SU-DHL-6 (cell line): ENCODE measurements around the gene BDKRB2.

Experiments
- H2AFZ ChIP-seq: fragments of 200-600 bp; sonication (generic); 2 replicates; pipeline ENCODE4 v1.6.1; 2014; ENCODE audit warnings: low read depth, mild to moderate bottlenecking, moderate library complexity, mixed read lengths, antibody characterized with exemption, low read length; ENCODE audit not compliant: severe bottlenecking
- H3F3A ChIP-seq: fragments of 200-600 bp; shearing (Covaris generic); 2 replicates; pipeline ENCODE4 v1.6.0; 2016; ENCODE audit warnings: antibody characterized with exemption, mild to moderate bottlenecking; ENCODE audit not compliant: insufficient read depth
- H3K27ac ChIP-seq: fragments of 200-600 bp; sonication (generic); 2 replicates; pipeline ENCODE4 v1.5.1; 2016; ENCODE audit warnings: low read depth, mild to moderate bottlenecking, low read length, moderate library complexity, mixed read lengths
- H3K27me3 ChIP-seq: fragments of 200-600 bp; sonication (generic), shearing (Covaris generic); 2 replicates; pipeline ENCODE4 v1.6.0; 2014; ENCODE audit warnings: mild to moderate bottlenecking, low read length
- H3K36me3 ChIP-seq: fragments of 200-600 bp; sonication (generic); 2 replicates; pipeline ENCODE4 v1.6.1; 2014; ENCODE audit warnings: mild to moderate bottlenecking, low read length, mixed read lengths
- H3K4me2 ChIP-seq: fragments of 300-600, 200-600 bp; shearing (Covaris generic), sonication (generic); 2 replicates; pipeline ENCODE4 v1.6.0; 2014; ENCODE audit warnings: low read length, low read depth, mild to moderate bottlenecking; ENCODE audit not compliant: poor library complexity, severe bottlenecking
- H3K4me3 ChIP-seq: fragments of 200-600 bp; sonication (generic); 2 replicates; pipeline ENCODE4 v1.5.1; 2014; ENCODE audit warnings: antibody characterized with exemption, low read length, mild to moderate bottlenecking, mixed read lengths; ENCODE audit not compliant: insufficient read depth, poor library complexity, severe bottlenecking
- H3K79me2 ChIP-seq: fragments of 200-600 bp; sonication (generic); 2 replicates; pipeline ENCODE4 v1.6.1; 2014; ENCODE audit warnings: mild to moderate bottlenecking, low read length, moderate library complexity; ENCODE audit not compliant: insufficient read depth
- H3K9ac ChIP-seq: fragments of 200-600 bp; sonication (generic); 2 replicates; pipeline ENCODE4 v1.7.0; 2014; ENCODE audit warnings: mild to moderate bottlenecking, low read length
- H3K9me2 ChIP-seq: fragments of 200-600 bp; sonication (generic); replicated peaks from 2 replicates; pipeline ENCODE4 v1.6.1; 2014; ENCODE audit warnings: low read length; ENCODE audit not compliant: insufficient read depth
- H3K9me3 ChIP-seq: fragments of 200-600 bp; sonication (generic); 2 replicates; pipeline ENCODE4 v1.6.1; 2014; ENCODE audit warnings: low read length, mixed read lengths; ENCODE audit not compliant: insufficient read depth
- H4K20me1 ChIP-seq: fragments of 200-600 bp; sonication (generic); 2 replicates; pipeline ENCODE4 v1.6.1; 2014; ENCODE audit warnings: low read depth, mild to moderate bottlenecking, antibody characterized with exemption, low read length, moderate library complexity, mixed read lengths
- EZH2phosphoT487 ChIP-seq: fragments of 200-600 bp; sonication (generic), shearing (Covaris generic); conservative IDR thresholded peaks from 2 replicates; pipeline ENCODE4 v1.6.1; 2018; ENCODE audit warnings: mild to moderate bottlenecking, antibody characterized with exemption, low read length, moderate library complexity, mixed read lengths
- TF ChIP-seq, protein P1 (sequence below): fragments of 200-600 bp; sonication (generic); IDR thresholded peaks from one replicate; pipeline ENCODE4 v1.5.1; 2017; ENCODE audit warnings: antibody characterized with exemption, mild to moderate bottlenecking, low read length, moderate library complexity; ENCODE audit not compliant: insufficient read depth, poor library complexity, severe bottlenecking

BDKRB2 gene

DNA sequence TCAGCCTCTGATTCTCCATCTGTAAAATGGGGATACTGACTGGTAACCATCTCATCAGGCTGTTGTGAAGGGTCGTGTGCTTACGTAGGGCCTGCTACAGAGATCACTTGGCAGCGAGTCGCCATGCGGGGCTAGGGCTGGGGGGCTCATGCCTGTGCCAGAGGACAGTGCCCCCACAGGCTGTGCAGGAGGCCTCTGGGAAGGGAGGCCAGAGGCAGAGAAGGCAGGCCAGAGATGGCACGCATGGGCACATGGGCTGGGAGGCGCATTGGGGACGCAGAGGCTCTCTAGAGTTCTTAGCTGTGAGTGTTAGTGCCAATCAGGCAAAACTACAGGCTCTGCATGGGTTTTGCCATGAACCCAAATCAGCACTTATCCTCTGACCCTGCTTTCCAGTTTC lies 3.5 kb upstream of the BDKRB2 start:
- H3K36me3 ChIP-seq: no peaks in the 10 kb centered on the region
- H4K20me1 ChIP-seq: no peaks in the 10 kb centered on the region
- H3K9me2 ChIP-seq: no peaks in the 10 kb centered on the region
- no peaks in the 10 kb centered on the region for H3K27me3 ChIP-seq
- no peak overlapping the region for H3K4me3 ChIP-seq
- no peak overlapping the region for H3K4me2 ChIP-seq
- no peaks in the 10 kb centered on the region for H3K79me2 ChIP-seq
- no peak overlapping the region for H3K9ac ChIP-seq
- TF ChIP-seq, protein P1, sequence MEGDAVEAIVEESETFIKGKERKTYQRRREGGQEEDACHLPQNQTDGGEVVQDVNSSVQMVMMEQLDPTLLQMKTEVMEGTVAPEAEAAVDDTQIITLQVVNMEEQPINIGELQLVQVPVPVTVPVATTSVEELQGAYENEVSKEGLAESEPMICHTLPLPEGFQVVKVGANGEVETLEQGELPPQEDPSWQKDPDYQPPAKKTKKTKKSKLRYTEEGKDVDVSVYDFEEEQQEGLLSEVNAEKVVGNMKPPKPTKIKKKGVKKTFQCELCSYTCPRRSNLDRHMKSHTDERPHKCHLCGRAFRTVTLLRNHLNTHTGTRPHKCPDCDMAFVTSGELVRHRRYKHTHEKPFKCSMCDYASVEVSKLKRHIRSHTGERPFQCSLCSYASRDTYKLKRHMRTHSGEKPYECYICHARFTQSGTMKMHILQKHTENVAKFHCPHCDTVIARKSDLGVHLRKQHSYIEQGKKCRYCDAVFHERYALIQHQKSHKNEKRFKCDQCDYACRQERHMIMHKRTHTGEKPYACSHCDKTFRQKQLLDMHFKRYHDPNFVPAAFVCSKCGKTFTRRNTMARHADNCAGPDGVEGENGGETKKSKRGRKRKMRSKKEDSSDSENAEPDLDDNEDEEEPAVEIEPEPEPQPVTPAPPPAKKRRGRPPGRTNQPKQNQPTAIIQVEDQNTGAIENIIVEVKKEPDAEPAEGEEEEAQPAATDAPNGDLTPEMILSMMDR: no peak
- no peak for TF ChIP-seq EZH2phosphoT487
- H3K9me3 ChIP-seq: no peaks in the 10 kb centered on the region
- no peak overlapping the region for H3K27ac ChIP-seq
- H2AFZ ChIP-seq: no peak overlapping the region
- H3F3A ChIP-seq: no peaks in the 10 kb centered on the region

DNA sequence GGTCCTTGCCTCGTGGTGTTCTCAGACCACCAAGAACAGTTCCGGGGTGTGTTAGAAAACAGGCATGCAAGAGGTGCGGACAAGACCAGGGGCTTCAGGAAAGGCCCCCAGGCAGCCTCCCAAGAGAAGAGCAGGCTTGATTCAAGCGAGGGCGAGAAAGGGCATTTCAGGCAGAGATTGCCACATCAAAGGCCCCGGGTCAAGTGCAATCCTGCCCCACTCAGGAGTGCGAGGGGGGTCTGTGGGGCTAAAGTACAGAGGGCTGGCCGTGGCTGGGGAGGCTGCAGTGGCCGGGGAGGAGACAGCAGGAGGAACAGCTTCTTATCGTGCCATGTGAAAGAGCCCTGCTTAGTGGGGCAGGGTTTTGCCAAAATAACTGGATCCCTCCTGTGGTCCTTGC lies 2.7 kb upstream of the BDKRB2 start:
- H3K9ac ChIP-seq: no peak overlapping the region
- H3K4me2 ChIP-seq: no peak overlapping the region
- no peaks in the 10 kb centered on the region for H3K9me2 ChIP-seq
- H3K4me3 ChIP-seq: no peak overlapping the region
- no peak overlapping the region for H2AFZ ChIP-seq
- H4K20me1 ChIP-seq: no peaks in the 10 kb centered on the region
- no peaks in the 10 kb centered on the region for H3K36me3 ChIP-seq
- no peaks in the 10 kb centered on the region for H3K9me3 ChIP-seq
- H3F3A ChIP-seq: no peaks in the 10 kb centered on the region
- no peaks in the 10 kb centered on the region for H3K27me3 ChIP-seq
- TF ChIP-seq, protein P1: no peak
- no peak for TF ChIP-seq EZH2phosphoT487
- H3K27ac ChIP-seq: no peak overlapping the region
- no peaks in the 10 kb centered on the region for H3K79me2 ChIP-seq

DNA sequence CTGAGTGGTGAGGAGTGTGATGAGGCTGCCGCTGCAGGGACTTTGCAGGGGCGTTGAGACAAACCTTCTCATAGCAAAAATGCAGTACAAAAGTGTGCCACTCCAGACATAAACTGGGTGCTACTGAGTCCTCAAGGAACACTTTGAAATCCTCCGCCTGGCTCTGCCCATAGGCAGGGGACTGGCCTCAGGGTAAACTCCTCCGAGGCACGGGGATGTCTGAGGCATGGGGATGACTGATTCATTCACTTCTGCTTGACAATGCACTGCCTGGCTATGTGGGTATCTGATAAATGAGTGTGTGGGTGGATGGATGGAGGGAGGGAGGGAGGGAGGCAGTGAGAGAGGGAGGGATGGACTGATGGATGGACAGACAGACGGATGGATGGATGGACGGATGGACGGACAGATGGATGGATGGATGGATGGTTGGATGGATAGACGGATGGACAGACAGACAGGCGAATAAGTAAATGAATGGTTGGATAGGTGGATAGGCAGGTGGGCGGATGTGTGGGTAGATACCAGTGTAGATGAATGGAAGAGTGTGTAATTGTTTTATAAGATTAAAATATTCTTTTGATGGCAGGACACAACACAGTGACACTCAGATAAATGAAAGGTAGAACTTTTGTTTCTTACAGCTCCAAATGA lies 2.1 kb upstream of the BDKRB2 start:
- Histone ChIP-seq H3K9me3 (no peaks in the 10 kb centered on the region), H2AFZ (no peak overlapping the region), H3K27ac (no peak overlapping the region), H3K9ac (no peak overlapping the region), H4K20me1 (no peaks in the 10 kb centered on the region), H3K4me3 (no peak overlapping the region), H3K9me2 (no peaks in the 10 kb centered on the region), H3F3A (no peaks in the 10 kb centered on the region), H3K27me3 (no peaks in the 10 kb centered on the region), H3K36me3 (no peaks in the 10 kb centered on the region), H3K79me2 (no peaks in the 10 kb centered on the region), H3K4me2 (no peak overlapping the region)
- TF ChIP-seq, protein P1: no peak
- TF ChIP-seq EZH2phosphoT487: no peak
